K562 (cell line): ENCODE data around the gene POLR3H. TPM values are rescaled to one million over a fixed set of nuclear protein-coding genes. Genes with fewer than 3 reads are reported as not detected.
A peak's percentile ranks its signal among the peaks of the same experiment; 100 is the strongest.

Experiments
- ATAC-seq: fragments of 200-7000 bp; cut with Tn5 transposase; 3 replicates; pipeline ENCODE4 v1.9.1; 2020; ENCODE audit warnings: moderate library complexity
- BruUV-seq: library from RNA; stranded (reverse); fragments of 400-500 nt; replicated peaks from 2 replicates; lab custom pipeline; 2021; lab: Mats Ljungman, UMichigan
- CTCF ChIA-PET: fragments of 300-600 bp; formaldehyde crosslinking; extraction: SDS; loops from one replicate; lab custom pipeline; 2021; ENCODE audit warnings: low intra/inter-chr PET ratio; lab: Yijun Ruan, JAX
- POLR2A ChIA-PET: fragments of 300-600, 350-650 bp; sonication (Branson Sonifier 250); formaldehyde crosslinking; extraction: SDS; loops from one replicate; lab custom pipeline; 2021; ENCODE audit warnings: antibody characterized with exemption, inconsistent platforms; lab: Yijun Ruan, JAX
- DNase-seq, 4 experiments: peaks; one replicate each; pipeline versions ENCODE4 v3.0.0 to v3.0.0-alpha.2; 2011 to 2018; ENCODE audit warnings: low spot score in 3 of 4, mixed read lengths in 3 of 4; ENCODE audit errors: extremely low read depth in 1 of 4
- FAIRE-seq: peaks from 2 replicates; lab custom pipeline; 2011; peaks lifted over from hg19 to GRCh38; lab: Jason Lieb, UNC
- H2AFZ ChIP-seq: 2 replicates; pipeline ENCODE4 v1.6.0; 2011; ENCODE audit warnings: low read depth, low read length, control low read depth, inconsistent platforms
- H3K27ac ChIP-seq: fragments of 200-600 bp; 3 replicates; pipeline ENCODE4 v1.8.0; 2011; ENCODE audit warnings: low read depth, mild to moderate bottlenecking, control low read depth, inconsistent platforms, low read length, moderate library complexity, mixed read lengths; ENCODE audit errors: extremely low read depth
- H3K27me3 ChIP-seq, 2 experiments: fragments of 300-600 bp in 1 of 2; 2 replicates in 1 of 2; 3 replicates in 1 of 2; pipeline versions ENCODE4 v1.6.0 to v1.8.0; 2011; ENCODE audit warnings: inconsistent platforms in 2 of 2, low read length in 2 of 2, mild to moderate bottlenecking in 1 of 2, mixed read lengths in 1 of 2, moderate library complexity in 1 of 2; ENCODE audit not compliant: control insufficient read depth in 2 of 2, insufficient read depth in 2 of 2
- H3K36me3 ChIP-seq: fragments of 300-600 bp; 3 replicates; pipeline ENCODE4 v1.8.0; 2011; ENCODE audit warnings: mild to moderate bottlenecking, low read length, inconsistent platforms; ENCODE audit not compliant: control insufficient read depth, insufficient read depth
- H3K4me1 ChIP-seq, 2 experiments: fragments of 200-600 bp in 1 of 2; replicated peaks in 1 of 2; 2 replicates in 1 of 2; 3 replicates in 1 of 2; pipeline versions ENCODE4 v1.5.1 to v1.8.0; 2011; ENCODE audit warnings: inconsistent platforms in 2 of 2, low read length in 2 of 2, mild to moderate bottlenecking in 1 of 2, mixed read lengths in 1 of 2, moderate library complexity in 1 of 2; ENCODE audit not compliant: control insufficient read depth in 2 of 2, insufficient read depth in 2 of 2
- H3K4me2 ChIP-seq: 2 replicates; pipeline ENCODE4 v1.6.1; 2011; ENCODE audit warnings: low read length, control low read depth, inconsistent platforms, mixed read lengths; ENCODE audit not compliant: insufficient read depth
- H3K4me3 ChIP-seq: fragments of 200-600 bp; sonication (generic), shearing (Covaris generic); 2 replicates; pipeline ENCODE4 v1.5.1; 2016; ENCODE audit warnings: control low read depth, inconsistent platforms
- H3K79me2 ChIP-seq: fragments of 200-600 bp; 3 replicates; pipeline ENCODE4 v1.8.0; 2011; ENCODE audit warnings: low read length, inconsistent platforms; ENCODE audit not compliant: control insufficient read depth, insufficient read depth
- H3K9ac ChIP-seq, 2 experiments: 2 replicates each; pipeline versions ENCODE4 v1.6.0 to v1.6.1; 2011; ENCODE audit warnings: low read depth in 2 of 2, low read length in 2 of 2, control low read depth in 1 of 2, inconsistent platforms in 1 of 2, mild to moderate bottlenecking in 1 of 2, mixed read lengths in 1 of 2; ENCODE audit not compliant: insufficient read depth in 1 of 2
- H3K9me1 ChIP-seq: one replicate; pipeline ENCODE4 v1.6.0; 2011; ENCODE audit warnings: inconsistent platforms, mild to moderate bottlenecking, low read length, moderate library complexity; ENCODE audit not compliant: control insufficient read depth, insufficient read depth
- H3K9me3 ChIP-seq: replicated peaks from 2 replicates; pipeline ENCODE4 v1.5.1; 2011; ENCODE audit warnings: low read depth, low read length, inconsistent platforms; ENCODE audit not compliant: control insufficient read depth, insufficient read depth
- H4K20me1 ChIP-seq: replicated peaks from 2 replicates; pipeline ENCODE4 v1.6.1; 2011; ENCODE audit warnings: low read length, inconsistent platforms, mixed read lengths; ENCODE audit not compliant: control insufficient read depth, insufficient read depth
- EZH2 ChIP-seq: IDR thresholded peaks from 2 replicates; pipeline ENCODE4 v1.6.1; 2012; ENCODE audit warnings: low read depth, mild to moderate bottlenecking, inconsistent platforms, low read length, borderline replicate concordance
- FOSL1 ChIP-seq: fragments of 200-800 bp; sonication (Bioruptor generic); conservative IDR thresholded peaks from 2 replicates; pipeline ENCODE4 v1.6.1; 2016; ENCODE audit warnings: missing genetic modification characterization, missing compliant biosample characterization
- GABPA ChIP-seq: fragments of 200-800 bp; sonication (Bioruptor generic); conservative IDR thresholded peaks from 2 replicates; pipeline ENCODE4 v1.6.1; 2016; ENCODE audit warnings: low read depth, missing genetic modification characterization, missing compliant biosample characterization
- HNRNPL ChIP-seq: fragments of 200-400 bp; formaldehyde crosslinking; IDR thresholded peaks from 2 replicates; pipeline ENCODE4 v1.6.1; 2017; ENCODE audit warnings: low read depth, mild to moderate bottlenecking, low read length
- NFIC ChIP-seq: fragments of 450-650 bp; IDR thresholded peaks from 2 replicates; pipeline ENCODE4 v1.6.1; 2017; ENCODE audit warnings: mild to moderate bottlenecking, inconsistent platforms
- SMAD3 ChIP-seq: fragments of 450-650 bp; formaldehyde crosslinking; conservative IDR thresholded peaks from 2 replicates; pipeline ENCODE4 v1.4.0; 2020; ENCODE audit warnings: mild to moderate bottlenecking
- ZNF146 ChIP-seq: IDR thresholded peaks from one replicate; pipeline ENCODE4 v1.6.1; 2018; ENCODE audit warnings: missing compliant biosample characterization; ENCODE audit not compliant: unreplicated experiment
- ZNF347 ChIP-seq: fragments of 450-650 bp; formaldehyde crosslinking; IDR thresholded peaks from 2 replicates; pipeline ENCODE4 v1.4.0; 2020; ENCODE audit warnings: low read depth, mild to moderate bottlenecking, moderate library complexity
- ZNF695 ChIP-seq: fragments of 450-650 bp; formaldehyde crosslinking; IDR thresholded peaks from 2 replicates; pipeline ENCODE4 v1.4.0; 2020; ENCODE audit warnings: mild to moderate bottlenecking, moderate library complexity
- WGBS: fragments of 100-300 bp; shearing (Covaris generic); methylation state at CpG from one replicate; pipeline ENCODE4 v1.1.6; 2016; ENCODE audit warnings: low coverage, mixed read lengths; ENCODE audit not compliant: insufficient coverage; ENCODE audit errors: missing lambda C conversion rate; 5-methylcytosine and 5-hydroxymethylcytosine counted together
- in situ Hi-C: fragments of 300-500 bp; cut with MboI; formaldehyde crosslinking; loops from 4 replicates; pipeline ENCODE4 v1.15.0; 2018; ENCODE audit warnings: inconsistent platforms, mixed read lengths
- intact Hi-C: fragments of 100-400 bp; cut with micrococcal nuclease; formaldehyde crosslinking; loops from 2 replicates; pipeline ENCODE4 v1.14.2; 2022
- polyA plus RNA-seq, 8 experiments: library from polyadenylated mRNA; depleted of rRNA in 4 of 8; stranded (reverse) in 5 of 8; unstranded in 3 of 8; fragments of >200 nt; fragmentation: Nextera tagmentation in 2 of 8; fragmentation: Illumina TruSeq in 1 of 8; extraction: Ambion mirVana in 2 of 8; extraction: Trizol in 1 of 8; gene quantifications; 2 replicates each; pipeline versions ENCODE4 v1.2.1 to v1.2.3, GENCODE V29; 2011 to 2014; ENCODE audit warnings: inconsistent platforms in 1 of 8, missing spikeins in 1 of 8
- total RNA-seq, 7 experiments: library from RNA; depleted of rRNA in 6 of 7; stranded (reverse); fragments of >200 nt in 6 of 7; fragmentation: Illumina TruSeq in 2 of 7; extraction: Trizol in 2 of 7; gene quantifications; 2 replicates each; pipeline versions ENCODE4 v1.2.1 to v1.2.3, GENCODE V29; 2011 to 2021; ENCODE audit warnings: low replicate concordance in 1 of 7
- TF ChIP-seq, protein P1 (sequence below): fragments of 450-650 bp; IDR thresholded peaks from 2 replicates; pipeline ENCODE4 v1.6.1; 2016; ENCODE audit warnings: mild to moderate bottlenecking
- TF ChIP-seq, protein P2 (sequence below): fragments of 450-650 bp; IDR thresholded peaks from 2 replicates; pipeline ENCODE4 v1.6.1; 2016

Gene POLR3H
- total and polyA plus RNA-seq, 9 of the 15 experiments (the other 6 are each of a cell fraction or from before 2014, with no cell fraction given), result 5.3 to 48.4 (median 22.2) TPM

GRCh38 chr22:41534219-41534618 is 10.1 kb downstream of the POLR3H start:
- WGBS, result 57% methylated on average over 8 of the region's 8 CpGs
- FAIRE-seq, result no peak
- CTCF ChIA-PET, result no interaction called here

GRCh38 chr22:41532908-41533825 is 11.1 kb downstream of the POLR3H start:
- POLR2A ChIA-PET, result interaction anchor here (1.1 to 1.6 kb wide), 2 partner anchors 10 to 130 kb away, joined by 3 to 4 read pairs; no protein-coding TSS in a partner anchor
- H3K27ac ChIP-seq, result no peak overlapping the region
- BruUV-seq, result no TSS peak
- H3K27me3 ChIP-seq, result no peaks in the 10 kb centered on the region
- peak; percentile 90 for ATAC-seq
- H4K20me1 ChIP-seq, result peaks cover 7% of the 10 kb centered on the region
- FAIRE-seq, result peak; percentile 85
- H3K4me2 ChIP-seq, result no peak overlapping the region
- no peaks in the 10 kb centered on the region for H3K9me1 ChIP-seq
- CTCF ChIA-PET, result interaction anchor here (1.0 kb wide), 1 partner anchor 15 kb away, joined by 3 read pairs; no protein-coding TSS in a partner anchor
- H3K9ac ChIP-seq, result peak overlapping the region in 1 of 2 experiments; percentile 50; a peak in 1 of 4 replicates
- peaks cover 38% of the 10 kb centered on the region for H3K79me2 ChIP-seq
- DNase-seq, result peak; percentile 43 to 81 (median 56)
- no peak overlapping the region for H2AFZ ChIP-seq
- in situ Hi-C loops (no loop called here), intact Hi-C loops (no loop called here)
- H3K9me3 ChIP-seq, result no peaks in the 10 kb centered on the region
- peaks cover 74% of the 10 kb centered on the region; the same call in 2 of the 3 replicates for H3K36me3 ChIP-seq
- peaks cover 0 to 38% of the 10 kb centered on the region in 2 experiments; a peak in 3 of 5 replicates for H3K4me1 ChIP-seq
- WGBS, result 51% methylated on average over 15 of the region's 19 CpGs
- H3K4me3 ChIP-seq, result no peak overlapping the region
- TF ChIP-seq, protein P1, sequence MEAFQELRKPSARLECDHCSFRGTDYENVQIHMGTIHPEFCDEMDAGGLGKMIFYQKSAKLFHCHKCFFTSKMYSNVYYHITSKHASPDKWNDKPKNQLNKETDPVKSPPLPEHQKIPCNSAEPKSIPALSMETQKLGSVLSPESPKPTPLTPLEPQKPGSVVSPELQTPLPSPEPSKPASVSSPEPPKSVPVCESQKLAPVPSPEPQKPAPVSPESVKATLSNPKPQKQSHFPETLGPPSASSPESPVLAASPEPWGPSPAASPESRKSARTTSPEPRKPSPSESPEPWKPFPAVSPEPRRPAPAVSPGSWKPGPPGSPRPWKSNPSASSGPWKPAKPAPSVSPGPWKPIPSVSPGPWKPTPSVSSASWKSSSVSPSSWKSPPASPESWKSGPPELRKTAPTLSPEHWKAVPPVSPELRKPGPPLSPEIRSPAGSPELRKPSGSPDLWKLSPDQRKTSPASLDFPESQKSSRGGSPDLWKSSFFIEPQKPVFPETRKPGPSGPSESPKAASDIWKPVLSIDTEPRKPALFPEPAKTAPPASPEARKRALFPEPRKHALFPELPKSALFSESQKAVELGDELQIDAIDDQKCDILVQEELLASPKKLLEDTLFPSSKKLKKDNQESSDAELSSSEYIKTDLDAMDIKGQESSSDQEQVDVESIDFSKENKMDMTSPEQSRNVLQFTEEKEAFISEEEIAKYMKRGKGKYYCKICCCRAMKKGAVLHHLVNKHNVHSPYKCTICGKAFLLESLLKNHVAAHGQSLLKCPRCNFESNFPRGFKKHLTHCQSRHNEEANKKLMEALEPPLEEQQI, result no peak
- no peak for TF ChIP-seq EZH2
- TF ChIP-seq ZNF347 (CRISPR knock-in tag), result no peak
- no peak for TF ChIP-seq GABPA
- peak; percentile 81 for TF ChIP-seq NFIC
- TF ChIP-seq, protein P2, sequence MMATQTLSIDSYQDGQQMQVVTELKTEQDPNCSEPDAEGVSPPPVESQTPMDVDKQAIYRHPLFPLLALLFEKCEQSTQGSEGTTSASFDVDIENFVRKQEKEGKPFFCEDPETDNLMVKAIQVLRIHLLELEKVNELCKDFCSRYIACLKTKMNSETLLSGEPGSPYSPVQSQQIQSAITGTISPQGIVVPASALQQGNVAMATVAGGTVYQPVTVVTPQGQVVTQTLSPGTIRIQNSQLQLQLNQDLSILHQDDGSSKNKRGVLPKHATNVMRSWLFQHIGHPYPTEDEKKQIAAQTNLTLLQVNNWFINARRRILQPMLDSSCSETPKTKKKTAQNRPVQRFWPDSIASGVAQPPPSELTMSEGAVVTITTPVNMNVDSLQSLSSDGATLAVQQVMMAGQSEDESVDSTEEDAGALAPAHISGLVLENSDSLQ, result peak; percentile 51; the same call in 1 of the 2 replicates
- no peak for TF ChIP-seq SMAD3 (CRISPR knock-in tag)
- no peak for TF ChIP-seq FOSL1 (tag)
- TF ChIP-seq ZNF695, result no peak

More at GRCh38 chr22:41534219-41534618, 10.1 kb downstream of the POLR3H start:
- peaks cover under 1 to 34% of the 10 kb centered on the region in 2 experiments; a peak in 4 of 5 replicates for H3K4me1 ChIP-seq
- H3K4me3 ChIP-seq, result no peak overlapping the region
- H3K9me1 ChIP-seq, result no peaks in the 10 kb centered on the region
- no TSS peak for BruUV-seq
- POLR2A ChIA-PET, result no interaction called here
- no peak for ATAC-seq
- no peak overlapping the region for H3K9ac ChIP-seq
- H4K20me1 ChIP-seq, result peaks cover 8% of the 10 kb centered on the region
- H3K9me3 ChIP-seq, result no peaks in the 10 kb centered on the region
- in situ Hi-C loops, result no loop called here
- intact Hi-C loops, result no loop called here
- no peak overlapping the region for H2AFZ ChIP-seq
- no peak for DNase-seq
- peaks cover 74% of the 10 kb centered on the region; the same call in 2 of the 3 replicates for H3K36me3 ChIP-seq
- peaks cover 47% of the 10 kb centered on the region for H3K79me2 ChIP-seq
- TF ChIP-seq ZNF146 (CRISPR knock-in tag) (peak; percentile 67), HNRNPL (no peak)
- H3K27me3 ChIP-seq, result no peaks in the 10 kb centered on the region
- no peak overlapping the region for H3K27ac ChIP-seq
- no peak overlapping the region for H3K4me2 ChIP-seq
